Right hindlimb (tissue), 1 donor: ENCODE results near the gene TRAPPC8.
"Not testable (repeated sequence)": the region's sequence is repeated elsewhere in the genome, so short reads cannot be mapped to it uniquely, and the experiment has no call there.

Source experiments
- DNase-seq: peaks from one replicate; pipeline ENCODE4 v3.0.0-alpha.2; 2018

Gene TRAPPC8, protein sequence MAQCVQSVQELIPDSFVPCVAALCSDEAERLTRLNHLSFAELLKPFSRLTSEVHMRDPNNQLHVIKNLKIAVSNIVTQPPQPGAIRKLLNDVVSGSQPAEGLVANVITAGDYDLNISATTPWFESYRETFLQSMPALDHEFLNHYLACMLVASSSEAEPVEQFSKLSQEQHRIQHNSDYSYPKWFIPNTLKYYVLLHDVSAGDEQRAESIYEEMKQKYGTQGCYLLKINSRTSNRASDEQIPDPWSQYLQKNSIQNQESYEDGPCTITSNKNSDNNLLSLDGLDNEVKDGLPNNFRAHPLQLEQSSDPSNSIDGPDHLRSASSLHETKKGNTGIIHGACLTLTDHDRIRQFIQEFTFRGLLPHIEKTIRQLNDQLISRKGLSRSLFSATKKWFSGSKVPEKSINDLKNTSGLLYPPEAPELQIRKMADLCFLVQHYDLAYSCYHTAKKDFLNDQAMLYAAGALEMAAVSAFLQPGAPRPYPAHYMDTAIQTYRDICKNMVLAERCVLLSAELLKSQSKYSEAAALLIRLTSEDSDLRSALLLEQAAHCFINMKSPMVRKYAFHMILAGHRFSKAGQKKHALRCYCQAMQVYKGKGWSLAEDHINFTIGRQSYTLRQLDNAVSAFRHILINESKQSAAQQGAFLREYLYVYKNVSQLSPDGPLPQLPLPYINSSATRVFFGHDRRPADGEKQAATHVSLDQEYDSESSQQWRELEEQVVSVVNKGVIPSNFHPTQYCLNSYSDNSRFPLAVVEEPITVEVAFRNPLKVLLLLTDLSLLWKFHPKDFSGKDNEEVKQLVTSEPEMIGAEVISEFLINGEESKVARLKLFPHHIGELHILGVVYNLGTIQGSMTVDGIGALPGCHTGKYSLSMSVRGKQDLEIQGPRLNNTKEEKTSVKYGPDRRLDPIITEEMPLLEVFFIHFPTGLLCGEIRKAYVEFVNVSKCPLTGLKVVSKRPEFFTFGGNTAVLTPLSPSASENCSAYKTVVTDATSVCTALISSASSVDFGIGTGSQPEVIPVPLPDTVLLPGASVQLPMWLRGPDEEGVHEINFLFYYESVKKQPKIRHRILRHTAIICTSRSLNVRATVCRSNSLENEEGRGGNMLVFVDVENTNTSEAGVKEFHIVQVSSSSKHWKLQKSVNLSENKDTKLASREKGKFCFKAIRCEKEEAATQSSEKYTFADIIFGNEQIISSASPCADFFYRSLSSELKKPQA (N-terminal part only)

DNA sequence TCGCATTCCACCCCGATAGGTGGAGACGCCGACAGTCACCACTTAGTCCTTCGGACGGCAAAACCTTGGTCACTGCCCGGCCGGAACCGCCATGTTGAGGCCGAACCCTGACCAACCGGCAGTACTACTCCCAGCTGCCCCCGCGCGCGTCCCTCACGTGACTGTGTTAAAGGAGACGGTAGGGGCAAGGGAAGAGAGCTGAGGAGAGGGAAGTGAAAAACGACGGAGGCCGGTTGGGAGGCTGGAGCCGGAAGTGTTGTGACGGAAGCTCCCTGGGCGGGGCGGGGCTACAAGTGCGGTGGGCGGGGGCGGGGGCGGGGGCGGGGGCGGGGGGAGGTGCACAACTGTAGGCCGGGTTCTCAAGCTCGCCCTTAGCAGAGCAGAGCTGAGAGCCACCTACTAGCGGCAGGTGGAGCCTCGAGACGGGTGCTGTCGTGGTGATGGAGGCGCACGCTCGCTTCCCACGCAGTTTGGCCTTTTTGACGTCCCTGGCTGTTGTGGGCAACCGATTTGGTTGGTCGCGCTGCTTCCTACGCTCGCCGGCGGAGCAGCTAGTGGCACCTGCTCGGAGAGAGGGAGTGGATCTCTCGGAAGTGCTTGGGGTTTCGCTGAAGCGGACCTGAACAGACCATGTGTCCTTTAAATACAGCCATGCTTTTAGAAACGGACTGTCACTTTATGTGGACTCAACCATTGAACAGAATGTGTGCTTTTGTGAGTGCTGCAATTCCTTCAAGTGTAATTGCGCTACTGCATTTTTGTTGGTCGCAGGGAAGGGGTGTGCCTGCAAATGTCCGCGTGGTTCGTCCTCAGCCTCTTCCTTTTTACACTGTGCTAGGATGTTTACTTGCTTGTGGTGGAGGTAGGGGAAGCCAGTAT lies at the start of gene TRAPPC8:
TSS of gene TRAPPC8 (minus strand) at position 130 of the 879 bp plus-strand sequence. CDS start 364 bp downstream, outside the sequence.
- peak; percentile 99 for DNase-seq

DNA sequence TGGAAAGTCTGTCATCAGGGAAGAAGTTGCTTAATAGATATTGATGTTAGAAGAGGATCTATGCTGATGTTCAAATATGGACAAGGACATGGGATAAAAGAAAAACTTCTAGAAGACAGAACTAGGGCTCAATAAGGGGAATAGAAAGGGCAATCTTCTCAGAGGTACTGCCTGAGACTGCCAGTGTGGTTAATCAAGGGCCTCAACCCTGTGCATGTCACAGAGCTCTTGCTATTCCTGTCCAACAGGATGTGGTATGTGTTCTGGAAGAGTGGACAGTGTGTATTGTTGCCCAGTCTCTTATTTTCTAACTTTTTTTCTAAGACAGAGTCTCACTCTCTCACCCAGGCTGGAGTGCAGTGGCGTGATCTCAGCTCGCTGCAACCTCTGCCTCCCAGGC lies 47.9 kb upstream of the TRAPPC8 start:
- DNase-seq = no peak

DNA sequence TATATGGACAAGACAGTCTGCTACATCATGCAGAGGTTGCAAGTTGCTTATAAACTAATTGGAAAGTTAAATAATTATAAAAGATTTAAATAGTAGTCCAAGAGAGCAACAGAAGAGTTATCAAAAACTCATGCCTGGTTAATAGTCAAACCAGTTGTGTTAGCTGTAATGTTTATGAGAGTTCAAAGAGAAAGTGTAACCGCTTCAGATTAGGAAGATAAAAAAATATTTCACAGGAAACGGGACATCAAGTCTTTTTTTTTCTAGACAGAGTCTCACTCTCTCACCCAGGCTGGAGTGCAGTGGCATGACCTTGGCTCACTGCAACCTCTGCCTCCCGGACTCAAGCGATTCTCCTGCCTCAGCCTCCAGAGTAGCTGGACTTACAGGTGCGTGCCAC lies 41.0 kb upstream of the TRAPPC8 start:
- DNase-seq = no peak

DNA sequence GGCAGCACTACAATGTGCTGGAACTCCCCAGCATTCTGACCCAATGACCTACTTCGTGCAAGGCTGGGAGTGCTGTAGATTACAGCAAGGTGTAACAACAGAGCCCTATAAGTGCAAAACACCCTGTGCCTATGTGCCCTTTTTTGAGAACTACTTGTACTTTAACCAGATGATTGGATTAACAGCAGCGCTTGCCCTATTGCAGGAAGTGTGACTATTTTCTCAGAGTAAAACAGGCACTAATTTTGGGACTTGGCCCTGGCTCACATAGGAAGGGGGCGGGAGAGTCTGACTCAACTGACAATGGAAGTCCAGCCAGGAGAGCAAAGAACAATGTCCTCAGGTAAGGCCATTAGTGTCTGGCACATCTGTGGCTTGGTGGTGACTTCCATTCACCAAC lies 40.1 kb upstream of the TRAPPC8 start:
- no peak for DNase-seq

- no peak for DNase-seq
Observed at GRCh38 chr18:31980863-31981262, 37.9 kb upstream of the TRAPPC8 start.

- DNase-seq = no peak
Observed at GRCh38 chr18:31979714-31980113, 36.8 kb upstream of the TRAPPC8 start.

GRCh38 chr18:31978616-31979015 lies 35.7 kb upstream of the TRAPPC8 start:
- no peak for DNase-seq

DNA sequence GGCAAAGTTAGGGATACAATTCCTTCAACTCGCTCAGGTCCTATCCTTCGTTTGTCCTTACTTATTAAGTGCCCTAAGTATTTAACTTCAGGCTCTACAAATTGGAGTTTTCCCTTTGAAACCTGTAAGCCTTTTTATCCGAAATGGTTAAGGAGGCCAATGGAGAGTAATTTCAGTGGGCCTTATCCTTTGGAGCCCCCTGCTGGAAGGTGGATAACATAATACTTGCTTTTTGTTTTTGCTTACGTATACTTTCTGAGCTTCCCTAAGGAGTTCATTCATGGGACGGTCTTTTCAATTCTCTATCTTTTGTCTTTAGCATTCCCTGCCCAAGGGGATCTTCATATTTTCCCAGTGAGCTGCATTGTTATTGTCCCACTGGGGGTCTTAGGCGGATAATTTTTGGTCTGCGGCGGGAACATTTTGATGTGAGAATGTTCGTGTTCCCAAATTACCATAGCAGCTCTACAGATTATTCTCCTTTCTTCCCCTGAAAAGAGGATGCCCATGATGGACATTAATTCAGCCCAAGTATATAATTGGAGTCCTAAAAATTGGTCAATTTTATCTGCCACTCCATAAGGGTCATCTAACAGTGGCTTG lies 34.4 kb upstream of the TRAPPC8 start:
- no peak for DNase-seq

GRCh38 chr18:31976242-31976641 lies 33.3 kb upstream of the TRAPPC8 start:
- DNase-seq = no peak

DNA sequence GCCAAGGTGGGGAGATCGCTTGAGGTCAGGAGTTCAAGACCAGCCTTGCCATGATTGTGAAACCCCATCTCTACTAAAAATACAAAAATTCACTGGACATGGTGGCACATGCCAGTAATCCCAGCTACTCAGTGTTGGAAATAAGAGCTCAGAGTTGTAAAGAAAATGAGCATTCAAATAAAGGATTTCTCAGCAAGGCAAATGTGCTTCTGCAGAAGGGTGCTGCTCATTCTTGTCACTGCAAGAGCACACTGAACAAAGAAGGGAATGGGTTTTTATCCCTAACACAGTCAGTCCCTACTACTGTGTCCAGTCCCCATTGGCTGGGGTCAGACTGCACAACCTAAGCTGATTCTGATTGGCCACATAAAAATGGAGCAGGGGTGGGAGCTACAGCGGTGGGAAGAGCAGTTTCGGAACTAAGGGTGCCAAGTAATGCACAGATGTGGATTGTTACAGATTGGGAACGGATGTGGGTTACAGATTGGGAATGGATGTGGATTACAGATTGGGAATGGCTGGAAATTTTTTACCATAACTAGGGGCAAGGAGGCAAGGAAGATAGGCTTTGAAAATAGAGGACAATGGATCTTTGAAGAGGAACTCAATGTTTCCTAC lies 31.1 kb upstream of the TRAPPC8 start:
- no peak for DNase-seq

DNA sequence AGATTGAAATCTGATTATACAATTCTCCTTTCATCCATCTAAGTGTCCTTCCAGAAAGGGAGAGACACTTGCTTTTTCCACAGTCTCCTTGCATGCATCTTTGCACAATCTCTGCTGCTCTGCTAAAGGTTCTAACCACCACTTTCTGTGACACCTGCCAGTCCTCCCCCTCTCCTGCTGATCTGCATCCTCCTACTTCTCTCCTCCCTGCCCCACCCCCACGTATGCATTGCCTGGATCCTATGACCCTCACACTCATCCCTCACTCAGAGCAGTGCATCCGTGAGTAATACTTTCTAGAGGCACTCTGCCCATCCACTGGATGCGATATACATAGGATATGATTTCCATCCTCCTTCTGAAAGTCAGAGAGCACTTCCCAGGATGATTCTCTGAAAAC lies 27.7 kb upstream of the TRAPPC8 start:
- DNase-seq = no peak

DNA sequence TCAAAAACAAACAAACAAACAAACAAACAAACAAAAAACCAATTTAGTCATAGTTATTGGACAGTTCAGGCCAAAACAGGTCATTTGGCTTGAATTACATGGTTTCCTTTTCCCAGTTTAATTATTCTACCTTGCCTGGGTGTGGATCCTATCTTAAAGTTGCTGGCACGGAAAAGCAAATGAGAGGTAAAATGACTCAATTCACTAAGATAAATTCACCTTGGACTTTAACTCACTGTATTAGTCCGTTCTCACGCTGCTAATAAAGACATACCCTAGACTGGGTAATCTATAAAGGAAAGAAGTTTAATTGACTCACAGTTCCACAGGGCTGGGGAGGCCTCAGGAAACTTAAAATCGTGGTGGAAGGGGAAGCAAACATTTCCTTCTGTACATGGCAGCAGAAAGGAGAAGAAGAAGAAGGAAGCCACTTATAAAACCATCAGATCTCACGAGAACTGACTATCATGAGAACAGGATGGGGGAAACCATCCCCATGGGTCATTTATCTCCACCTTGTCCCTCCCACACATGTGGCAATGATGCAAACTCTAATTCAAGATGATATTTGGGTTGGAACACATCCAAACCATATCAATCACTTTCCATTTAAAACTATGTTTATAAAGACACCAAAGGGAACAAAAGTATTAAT lies 22.5 kb upstream of the TRAPPC8 start:
- DNase-seq = no peak

DNA sequence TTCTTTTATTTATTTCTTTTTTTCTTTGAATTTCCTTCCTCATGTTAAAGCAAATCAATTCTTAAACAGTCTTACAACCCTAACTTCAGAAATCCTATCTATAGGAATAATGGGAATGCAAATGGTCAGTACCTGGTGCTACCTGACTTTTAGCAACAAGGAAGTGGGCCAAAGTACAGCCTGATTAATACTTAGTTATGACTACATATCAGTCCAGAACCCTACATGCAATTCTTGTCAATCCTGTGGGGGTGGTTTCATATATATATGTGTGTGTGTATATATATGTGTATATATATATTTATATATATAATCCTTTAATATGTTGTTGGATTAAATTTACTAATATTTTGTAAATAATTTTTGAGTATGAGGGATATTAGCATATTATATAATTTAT lies 14.8 kb upstream of the TRAPPC8 start:
- DNase-seq = no peak

- no peak for DNase-seq
Observed at GRCh38 chr18:31954349-31954748, 11.4 kb upstream of the TRAPPC8 start.

DNA sequence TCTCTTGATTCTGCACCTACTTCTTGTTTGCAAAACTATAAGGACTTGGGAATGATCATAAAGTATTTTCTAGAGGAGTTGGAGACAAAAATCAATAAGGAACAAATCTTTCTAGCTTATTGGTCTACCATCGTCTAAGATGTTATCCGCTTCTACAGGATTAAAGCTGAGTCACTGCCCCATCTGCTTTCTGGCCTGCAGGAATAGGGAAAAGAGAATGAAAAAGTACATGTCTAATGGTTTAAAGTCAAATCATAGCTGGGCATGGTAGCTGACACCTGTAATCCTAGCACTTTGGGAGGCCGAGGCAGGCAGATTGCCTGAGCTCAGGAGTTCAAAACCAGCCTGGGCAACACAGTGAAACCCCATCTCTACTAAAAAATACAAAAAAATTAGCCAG lies 10.8 kb upstream of the TRAPPC8 start:
- not testable (repeated sequence) for DNase-seq

- no peak for DNase-seq
Observed at GRCh38 chr18:31952223-31952622, 9.3 kb upstream of the TRAPPC8 start.

DNA sequence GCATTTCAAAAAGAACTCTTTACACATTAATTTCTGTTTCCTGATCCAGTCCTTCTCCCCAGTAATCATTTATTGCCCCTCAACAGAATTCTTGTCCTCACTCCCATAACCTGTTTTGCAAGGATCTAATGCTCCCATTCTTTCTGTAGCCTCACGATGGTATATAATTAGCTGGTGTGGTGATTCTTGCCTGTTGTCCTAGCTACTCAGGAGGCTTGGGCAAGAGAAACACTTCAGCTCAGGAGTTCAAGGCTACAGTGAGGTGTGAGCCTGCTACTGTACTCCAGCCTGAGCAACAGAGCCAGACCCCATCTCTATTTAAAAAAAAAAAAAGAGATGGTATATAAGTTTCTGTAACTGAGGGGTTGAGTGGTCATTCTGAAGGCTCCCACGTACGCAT lies 7.7 kb upstream of the TRAPPC8 start:
- DNase-seq = no peak

DNA sequence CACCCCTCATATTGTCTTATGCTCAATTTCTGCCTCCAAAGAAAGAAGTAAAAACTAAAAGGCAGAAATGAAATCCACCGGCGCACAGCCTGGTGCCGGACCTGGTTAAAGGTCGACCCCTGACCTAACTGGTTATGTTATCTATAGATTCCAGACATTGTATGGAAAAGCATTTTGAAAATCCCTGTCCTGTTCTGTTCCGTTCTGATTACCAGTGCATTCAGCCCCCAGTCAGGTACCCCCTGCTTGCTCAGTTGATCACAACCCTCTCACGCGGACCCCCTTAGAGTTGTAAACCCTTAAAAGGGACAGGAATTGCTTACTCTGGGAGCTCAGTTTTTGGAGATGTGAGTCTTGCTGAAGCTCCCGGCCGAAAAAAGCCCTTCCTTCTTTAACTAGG lies 5.4 kb upstream of the TRAPPC8 start:
- DNase-seq = not testable (repeated sequence)

DNA sequence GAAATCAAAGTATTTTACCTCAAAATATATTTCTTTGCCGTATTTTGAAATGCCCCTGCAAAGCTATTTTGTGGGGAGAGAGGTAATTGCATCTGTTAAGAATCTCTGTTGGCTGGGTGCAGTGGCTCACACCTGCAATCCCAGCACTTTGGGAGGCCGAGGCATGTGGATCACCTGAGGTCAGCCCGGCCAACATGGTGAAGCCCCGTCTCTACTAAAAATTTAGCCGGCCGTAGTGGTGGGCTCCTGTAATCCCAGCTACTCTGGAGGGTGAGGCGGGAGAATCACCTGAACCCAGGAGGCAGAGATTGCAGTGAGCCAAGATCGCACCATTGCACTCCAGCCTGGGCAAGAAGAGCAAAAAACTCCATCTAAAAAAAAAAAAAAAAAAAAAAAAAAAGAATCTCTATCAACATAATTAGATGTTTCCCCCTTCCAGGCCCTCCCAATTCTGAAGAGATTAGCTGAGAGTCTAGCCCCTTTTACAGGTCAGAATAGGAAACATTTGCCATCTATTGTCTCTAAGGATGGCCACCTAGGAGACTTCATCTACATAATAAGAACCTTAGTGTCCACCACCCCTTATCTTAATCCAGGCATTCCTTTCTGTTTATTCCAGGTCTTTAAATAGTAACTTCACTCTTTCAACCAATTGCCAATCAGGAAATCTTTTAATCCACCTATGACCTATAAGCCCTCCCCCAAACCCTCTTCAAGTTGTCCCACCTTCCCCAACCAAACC lies 3.5 kb upstream of the TRAPPC8 start:
- DNase-seq = no peak
